GM12878 (cell line): ENCODE measurements around the gene SRRM2. TPM values are rescaled to one million over a fixed set of nuclear protein-coding genes. Genes with fewer than 3 reads are reported as not detected.

Experiments used
- ATAC-seq: fragments of 200-7000 bp; cut with Tn5 transposase; 3 replicates; pipeline ENCODE4 v1.9.1; 2020; ENCODE audit warnings: mild to moderate bottlenecking, moderate library complexity
- BruUV-seq: library from RNA; stranded (reverse); fragments of 400-500 nt; replicated peaks from 2 replicates; lab custom pipeline; 2021; lab: Mats Ljungman, UMichigan
- CTCF ChIA-PET: fragments of 300-600 bp; sonication (Branson Sonifier 250); formaldehyde crosslinking; extraction: SDS; loops from one replicate; lab custom pipeline; 2021; ENCODE audit warnings: inconsistent platforms; lab: Yijun Ruan, JAX
- POLR2A ChIA-PET: fragments of 350-600 bp; formaldehyde crosslinking; extraction: SDS; loops from one replicate; lab custom pipeline; 2021; ENCODE audit warnings: inconsistent platforms; lab: Charles Lee
- RAD21 ChIA-PET: fragments of 300-600 bp; sonication (Branson Sonifier 250); formaldehyde crosslinking; loops from one replicate; lab custom pipeline; 2023; ENCODE audit warnings: antibody characterized with exemption; ENCODE audit not compliant: unreplicated experiment; lab: Charles Lee
- SMC1A ChIA-PET: fragments of 300-600 bp; sonication (Branson Sonifier 250); formaldehyde crosslinking; loops from one replicate; lab custom pipeline; 2023; ENCODE audit not compliant: unreplicated experiment, uncharacterized antibody; lab: Charles Lee
- DNase-seq: peaks from one replicate; pipeline ENCODE4 v3.0.0-alpha.2; 2011; ENCODE audit warnings: low read depth, low spot score
- FAIRE-seq: peaks from 3 replicates; lab custom pipeline; 2011; peaks lifted over from hg19 to GRCh38; lab: Jason Lieb, UNC
- H2AFZ ChIP-seq: 2 replicates; pipeline ENCODE4 v1.6.0; 2011; ENCODE audit warnings: low read depth, low read length, control low read depth; ENCODE audit not compliant: control insufficient read depth
- H3K27ac ChIP-seq: 2 replicates; pipeline ENCODE4 v1.5.1; 2011; ENCODE audit warnings: control low read depth; ENCODE audit not compliant: control insufficient read depth, insufficient read depth
- H3K27me3 ChIP-seq, 2 experiments: replicated peaks in 1 of 2; 2 replicates each; pipeline versions ENCODE4 v1.6.0 to v1.6.1; 2011; ENCODE audit warnings: low read length in 1 of 2; ENCODE audit not compliant: control insufficient read depth in 2 of 2, insufficient read depth in 2 of 2
- H3K36me3 ChIP-seq, 2 experiments: 2 replicates each; pipeline ENCODE4 v1.5.1; 2011; ENCODE audit warnings: low read length in 1 of 2; ENCODE audit not compliant: control insufficient read depth in 2 of 2, insufficient read depth in 2 of 2
- H3K4me1 ChIP-seq: 2 replicates; pipeline ENCODE4 v1.6.1; 2011; ENCODE audit warnings: mild to moderate bottlenecking, low read length, moderate library complexity, mixed read lengths; ENCODE audit not compliant: control insufficient read depth, insufficient read depth
- H3K4me2 ChIP-seq: 2 replicates; pipeline ENCODE4 v1.6.0; 2011; ENCODE audit warnings: control low read depth; ENCODE audit not compliant: control insufficient read depth, insufficient read depth
- H3K4me3 ChIP-seq: fragments of 200-600 bp; sonication (generic); 2 replicates; pipeline ENCODE4 v1.5.1; 2016
- H3K79me2 ChIP-seq: 2 replicates; pipeline ENCODE4 v1.6.0; 2011; ENCODE audit warnings: low read length; ENCODE audit not compliant: control insufficient read depth, insufficient read depth
- H3K9ac ChIP-seq: 2 replicates; pipeline ENCODE4 v1.8.0; 2011; ENCODE audit warnings: low read length, control low read depth, mixed read lengths; ENCODE audit not compliant: control insufficient read depth, insufficient read depth
- H3K9me3 ChIP-seq: replicated peaks from 3 replicates; pipeline ENCODE4 v1.5.1; 2011; ENCODE audit warnings: mild to moderate bottlenecking, low read length; ENCODE audit not compliant: control insufficient read depth, insufficient read depth
- H4K20me1 ChIP-seq: 2 replicates; pipeline ENCODE4 v1.6.0; 2011; ENCODE audit not compliant: control insufficient read depth, insufficient read depth
- ATF3 ChIP-seq: IDR thresholded peaks from 2 replicates; pipeline ENCODE4 v1.6.1; 2011; ENCODE audit warnings: low read depth, mild to moderate bottlenecking, low read length, moderate library complexity, borderline replicate concordance; ENCODE audit errors: extremely low read depth
- FOS ChIP-seq: IDR thresholded peaks from 3 replicates; pipeline ENCODE4 v1.6.1; 2011; ENCODE audit warnings: borderline replicate concordance; ENCODE audit not compliant: insufficient read length; ENCODE audit errors: extremely low read depth
- HCFC1 ChIP-seq: fragments of 150-350 bp; IDR thresholded peaks from 2 replicates; pipeline ENCODE4 v1.6.1; 2014; ENCODE audit warnings: low read length
- IRF4 ChIP-seq: IDR thresholded peaks from 2 replicates; pipeline ENCODE4 v1.6.1; 2011; ENCODE audit warnings: low read depth, low read length
- JUNB ChIP-seq: IDR thresholded peaks from 2 replicates; pipeline ENCODE4 v1.6.1; 2016; ENCODE audit warnings: antibody characterized with exemption, mild to moderate bottlenecking
- MEF2A ChIP-seq: IDR thresholded peaks from 2 replicates; pipeline ENCODE4 v1.6.1; 2011; ENCODE audit warnings: low read depth, mild to moderate bottlenecking, low read length, moderate library complexity; ENCODE audit not compliant: insufficient read depth
- POLR2A ChIP-seq: IDR thresholded peaks from 2 replicates; pipeline ENCODE4 v1.6.1; 2011; ENCODE audit warnings: low read depth, mild to moderate bottlenecking, low read length
- POLR2AphosphoS2 ChIP-seq: IDR thresholded peaks from 2 replicates; pipeline ENCODE4 v1.6.1; 2011; ENCODE audit warnings: low read depth, mild to moderate bottlenecking, low read length, improper control_type of control experiment, moderate library complexity
- POLR2AphosphoS5 ChIP-seq: IDR thresholded peaks from 2 replicates; pipeline ENCODE4 v1.6.1; 2011; ENCODE audit warnings: mild to moderate bottlenecking, low read length, inconsistent platforms
- RB1 ChIP-seq: fragments of 450-650 bp; formaldehyde crosslinking; IDR thresholded peaks from 2 replicates; pipeline ENCODE4 v1.6.1; 2017; ENCODE audit warnings: mild to moderate bottlenecking, borderline replicate concordance
- SREBF1 ChIP-seq: IDR thresholded peaks from 2 replicates; pipeline ENCODE4 v1.6.1; 2012; ENCODE audit warnings: mild to moderate bottlenecking, low read length
- WGBS: methylation state at CpG from one replicate; pipeline ENCODE4 v1.1.6; 2016; ENCODE audit warnings: low lambda C conversion rate; ENCODE audit not compliant: insufficient replicate concordance, insufficient coverage; ENCODE audit errors: missing lambda C conversion rate; 5-methylcytosine and 5-hydroxymethylcytosine counted together
- in situ Hi-C: fragments of 300-500 bp; cut with MboI; formaldehyde crosslinking; loops from 9 replicates; pipeline ENCODE4 v1.14.3; 2018; ENCODE audit warnings: mixed read lengths
- intact Hi-C: fragments of 100-400 bp; cut with micrococcal nuclease; formaldehyde crosslinking; loops from one replicate; pipeline ENCODE4 v1.14.2; 2022; ENCODE audit not compliant: unreplicated experiment
- polyA plus RNA-seq, 11 experiments: library from polyadenylated mRNA; depleted of rRNA in 4 of 11; unstranded in 6 of 11; stranded (reverse) in 5 of 11; fragments of >200 nt; fragmentation: Nextera tagmentation in 4 of 11; fragmentation: Illumina TruSeq in 1 of 11; extraction: Ambion mirVana in 4 of 11; extraction: Trizol in 1 of 11; gene quantifications; 1 replicate in 1 of 11; 2 replicates in 10 of 11; pipeline versions ENCODE4 v1.2.1 to v1.2.3, GENCODE V29; 2011 to 2016; ENCODE audit warnings: inconsistent platforms in 2 of 11, missing spikeins in 2 of 11, low read depth in 1 of 11
- total RNA-seq, 4 experiments: library from RNA; depleted of rRNA in 3 of 4; stranded (reverse); fragments of >200 nt in 3 of 4; fragmentation: Illumina TruSeq in 1 of 4; extraction: Trizol in 1 of 4; gene quantifications; 2 replicates each; pipeline versions ENCODE4 v1.2.1 to v1.2.3, GENCODE V29; 2013 to 2021

Gene SRRM2
- total and polyA plus RNA-seq, 10 of the 15 experiments (the other 5 are each of a cell fraction or from before 2014, with no cell fraction given) = 30.1 to 502 (median 196) TPM

- H3K4me1 ChIP-seq = no peaks in the 10 kb centered on the region
- peaks cover 17% of the 10 kb centered on the region for H3K79me2 ChIP-seq
- H3K9ac ChIP-seq = no peak overlapping the region
- in situ Hi-C loops = no loop called here
- no peaks in the 10 kb centered on the region for H3K27me3 ChIP-seq
- 96% methylated on average over 38 of the region's 44 CpGs for WGBS
- BruUV-seq = no TSS peak
- intact Hi-C loops = no loop called here
- ATAC-seq (no peak), DNase-seq (no peak), FAIRE-seq (no peak)
- ChIA-PET RAD21 (no interaction called here), CTCF (interaction anchor here (0.6 kb wide), 1 partner anchor 108 kb away, joined by 3 read pairs; no protein-coding TSS in a partner anchor), SMC1A (no interaction called here), POLR2A (interaction anchor here (0.8 to 1.0 kb wide), 2 partner anchors 9 to 12 kb away, joined by 4 read pairs; no protein-coding TSS in a partner anchor)
- H2AFZ ChIP-seq = no peak overlapping the region
- H3K36me3 ChIP-seq = peaks cover 72 to 74% of the 10 kb centered on the region in 2 experiments
- H3K4me2 ChIP-seq = no peak overlapping the region
- H3K27ac ChIP-seq = no peak overlapping the region
- peak; percentile 43 for TF ChIP-seq POLR2A
- TF ChIP-seq IRF4 = no peak
- no peak for TF ChIP-seq ATF3
- no peak for TF ChIP-seq HCFC1
- no peak for TF ChIP-seq JUNB
- TF ChIP-seq POLR2AphosphoS5 = peak; percentile 63
- 0 out of 2 replicates have a peak, but pooled peaks have one; percentile 9 for TF ChIP-seq POLR2AphosphoS2
- TF ChIP-seq SREBF1 = no peak
- TF ChIP-seq RB1 = no peak
- TF ChIP-seq MEF2A = no peak
- TF ChIP-seq FOS = no peak
- H4K20me1 ChIP-seq = peaks cover 2% of the 10 kb centered on the region
- peaks cover 2% of the 10 kb centered on the region; the same call in 1 of the 3 replicates for H3K9me3 ChIP-seq
- H3K4me3 ChIP-seq = no peak overlapping the region
Observed at GRCh38 chr16:2766430-2767139, 14.1 kb downstream of the SRRM2 start.
